Spleen (tissue), 11 donors: ENCODE measurements around the gene UBASH3B. TPM values are rescaled to one million over a fixed set of nuclear protein-coding genes. Genes with fewer than 3 reads are reported as not detected.

Experiments
- DNase-seq: peaks from one replicate; pipeline ENCODE4 v3.0.0-alpha.2; 2020
- H3K27ac ChIP-seq, 8 donors: fragments of 200-600 bp; sonication (generic) in 7 of 8; 1 replicate in 4 of 8; 2 replicates in 4 of 8; pipeline versions ENCODE4 v1.5.0 to v1.8.0; 2016 to 2021; ENCODE audit warnings: inconsistent platforms in 4 of 8, mild to moderate bottlenecking in 4 of 8, moderate library complexity in 1 of 8
- H3K27me3 ChIP-seq, 7 donors: fragments of 200-600 bp; sonication (generic) in 6 of 7; replicated peaks in 1 of 7; 1 replicate in 4 of 7; 2 replicates in 3 of 7; pipeline versions ENCODE4 v1.5.0 to v1.8.0; 2016 to 2021; ENCODE audit warnings: inconsistent platforms in 3 of 7, mild to moderate bottlenecking in 1 of 7
- H3K36me3 ChIP-seq, 6 donors: fragments of 200-600 bp; sonication (generic) in 5 of 6; 1 replicate in 4 of 6; 2 replicates in 2 of 6; pipeline versions ENCODE4 v1.5.0 to v1.8.0; 2016 to 2021; ENCODE audit warnings: inconsistent platforms in 2 of 6
- H3K4me1 ChIP-seq, 6 donors: fragments of 200-600 bp; sonication (generic) in 5 of 6; 1 replicate in 3 of 6; 2 replicates in 3 of 6; pipeline versions ENCODE4 v1.5.0 to v1.8.0; 2016 to 2021; ENCODE audit warnings: inconsistent platforms in 3 of 6
- H3K4me3 ChIP-seq, 8 donors: fragments of 200-600 bp; sonication (generic) in 7 of 8; 1 replicate in 4 of 8; 2 replicates in 4 of 8; pipeline versions ENCODE4 v1.5.0 to v1.8.0; 2016 to 2021; ENCODE audit warnings: inconsistent platforms in 4 of 8, mild to moderate bottlenecking in 4 of 8, moderate library complexity in 2 of 8
- H3K9me3 ChIP-seq, 8 donors: fragments of 200-600 bp; sonication (generic) in 7 of 8; 1 replicate in 4 of 8; 2 replicates in 4 of 8; pipeline versions ENCODE4 v1.5.0 to v1.8.0; 2016 to 2021; ENCODE audit warnings: inconsistent platforms in 4 of 8
- POLR2A ChIP-seq, 3 donors: fragments of 450-650 bp; IDR thresholded peaks; one replicate each; pipeline ENCODE4 v1.5.1; 2017; ENCODE audit warnings: antibody characterized with exemption in 3 of 3, mild to moderate bottlenecking in 1 of 3
- POLR2AphosphoS5 ChIP-seq, 3 donors: sonication (generic); formaldehyde crosslinking; IDR thresholded peaks; one replicate each; pipeline ENCODE4 v1.5.1; 2017; ENCODE audit warnings: antibody characterized with exemption in 3 of 3
- WGBS, 5 donors: extraction: QIAGEN DNeasy Blood & Tissue Kit in 3 of 5; methylation state at CpG; one replicate each; pipeline versions ENCODE4 v1.1.5 to v1.1.7; 2013 to 2018; 5-methylcytosine and 5-hydroxymethylcytosine counted together
- intact Hi-C: fragments of 100-400 bp; cut with DNase I; formaldehyde crosslinking; loops from one replicate; pipeline ENCODE4 v1.15.0; 2023; ENCODE audit warnings: low total_unique reads
- polyA plus RNA-seq, 3 donors: library from polyadenylated mRNA; stranded (reverse); fragments of 200-250 nt; gene quantifications; one replicate each; pipeline ENCODE4 v1.2.1, GENCODE V29; 2013
- total RNA-seq, 7 donors: library from RNA; depleted of rRNA in 3 of 7; stranded (reverse); fragments of >200 nt in 3 of 7; fragmentation: NEBNext Ultra II Directional in 4 of 7; extraction: Animal tissue kit (Norgen Biotek cat#: 25700) in 4 of 7; gene quantifications; one replicate each; pipeline versions ENCODE4 v1.1.0 to v1.2.1, GENCODE V29; 2016 to 2021
- TF ChIP-seq, protein P1 (sequence below), 11 experiments: fragments of 200-600 bp in 7 of 11; fragments of 450-650 bp in 4 of 11; sonication (generic) in 4 of 11; IDR thresholded peaks in 8 of 11; conservative IDR thresholded peaks in 3 of 11; 1 replicate in 7 of 11; 2 replicates in 4 of 11; pipeline versions ENCODE4 v1.4.0 to v1.8.0; 2016 to 2021; ENCODE audit warnings: antibody characterized with exemption in 11 of 11, inconsistent platforms in 4 of 11, mild to moderate bottlenecking in 1 of 11
- donor health status: healthy with polysubstance abuse.
- donor health status: DM: no; HTN: no; CAD: no; lungs with moderate emphysema.
- donor health status: DM: no; HTN: no; CAD: no.
- donor health status: Bipolar disorder and iron deficiency.
- donor health status: healthy.
- donor health status: DM: no; HTN: no; CAD: no.
- donor health status: DM: yes; HTN: yes; CAD: no.

UBASH3B gene
- total and polyA plus RNA-seq, 10 donors, result 4.4 to 190 (median 77.9) TPM

DNA sequence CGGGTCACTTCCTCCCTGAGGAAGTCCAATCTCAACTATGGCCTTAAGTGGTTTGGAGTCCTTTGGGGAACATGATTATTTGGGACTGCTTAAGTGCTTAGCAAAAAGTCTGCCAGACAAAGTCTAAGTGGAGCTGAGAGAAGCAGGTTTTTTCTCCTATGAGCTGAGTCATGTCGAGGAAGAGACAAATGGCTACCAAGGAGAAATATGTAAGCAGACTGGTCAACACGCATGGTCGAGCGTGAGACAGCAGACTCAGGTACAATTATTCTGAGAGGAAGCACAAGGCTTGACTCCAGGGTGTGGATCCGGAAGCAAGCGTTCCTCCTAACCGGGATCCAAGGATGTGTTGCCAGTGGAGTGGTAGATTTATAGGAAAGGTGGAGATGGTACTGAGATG is 30.6 kb downstream of the UBASH3B start:
- Histone ChIP-seq H3K27me3 (no peaks in the 10 kb centered on the region), H3K27ac (peak overlapping the region in 5 of 8 donors; percentile 27 to 57 (median 32)), H3K36me3 (peaks cover 0 to 9% (median 0%) of the 10 kb centered on the region in 6 donors), H3K4me3 (no peak overlapping the region), H3K9me3 (no peaks in the 10 kb centered on the region), H3K4me1 (peaks cover 8 to 95% (median 46%) of the 10 kb centered on the region in 6 donors)
- TF ChIP-seq POLR2AphosphoS5 (IDR thresholded peaks at IDR 0.05), result no peak
- TF ChIP-seq POLR2A (IDR thresholded peaks at IDR 0.05), result no peak
- TF ChIP-seq, protein P1, sequence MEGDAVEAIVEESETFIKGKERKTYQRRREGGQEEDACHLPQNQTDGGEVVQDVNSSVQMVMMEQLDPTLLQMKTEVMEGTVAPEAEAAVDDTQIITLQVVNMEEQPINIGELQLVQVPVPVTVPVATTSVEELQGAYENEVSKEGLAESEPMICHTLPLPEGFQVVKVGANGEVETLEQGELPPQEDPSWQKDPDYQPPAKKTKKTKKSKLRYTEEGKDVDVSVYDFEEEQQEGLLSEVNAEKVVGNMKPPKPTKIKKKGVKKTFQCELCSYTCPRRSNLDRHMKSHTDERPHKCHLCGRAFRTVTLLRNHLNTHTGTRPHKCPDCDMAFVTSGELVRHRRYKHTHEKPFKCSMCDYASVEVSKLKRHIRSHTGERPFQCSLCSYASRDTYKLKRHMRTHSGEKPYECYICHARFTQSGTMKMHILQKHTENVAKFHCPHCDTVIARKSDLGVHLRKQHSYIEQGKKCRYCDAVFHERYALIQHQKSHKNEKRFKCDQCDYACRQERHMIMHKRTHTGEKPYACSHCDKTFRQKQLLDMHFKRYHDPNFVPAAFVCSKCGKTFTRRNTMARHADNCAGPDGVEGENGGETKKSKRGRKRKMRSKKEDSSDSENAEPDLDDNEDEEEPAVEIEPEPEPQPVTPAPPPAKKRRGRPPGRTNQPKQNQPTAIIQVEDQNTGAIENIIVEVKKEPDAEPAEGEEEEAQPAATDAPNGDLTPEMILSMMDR (IDR thresholded peaks at IDR 0.05 in 8 of 11, conservative IDR thresholded peaks at IDR 0.05 in 3 of 11), result no peak
- intact Hi-C loops, result no loop called here
- no peak for DNase-seq
- WGBS, 5 donors, result 63 to 76% (median 71%) methylated on average over 8 of the region's 8 CpGs

DNA sequence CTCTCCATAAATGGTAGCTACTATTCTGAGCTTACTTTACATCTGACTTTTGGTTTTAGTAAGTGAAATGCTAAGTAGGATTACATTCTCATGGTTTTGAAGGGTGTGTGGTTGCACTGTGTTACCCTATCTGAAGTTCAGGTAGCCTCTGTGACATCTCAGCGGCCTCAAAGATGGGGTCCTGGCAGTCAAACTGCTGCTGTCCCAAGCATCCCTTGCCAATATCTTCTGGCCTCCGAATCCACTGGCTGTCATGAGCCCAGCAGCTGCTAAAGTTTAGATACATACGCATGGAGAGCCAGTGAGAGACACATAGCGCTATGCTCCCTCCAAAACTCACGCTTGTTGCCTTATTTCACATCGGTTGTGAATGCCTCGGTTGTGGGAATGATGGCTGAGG is 34.9 kb downstream of the UBASH3B start:
- WGBS, 5 donors, result 71 to 90% (median 82%) methylated on average over 3 to 7 of the region's 7 CpGs
- H3K4me1 ChIP-seq, result peaks cover 23 to 100% (median 68%) of the 10 kb centered on the region in 6 donors
- peak overlapping the region; percentile 71 to 89 (median 85) for H3K27ac ChIP-seq
- peak overlapping the region in 3 of 8 donors; percentile 19 to 56 (median 21) for H3K4me3 ChIP-seq
- no peaks in the 10 kb centered on the region for H3K27me3 ChIP-seq
- TF ChIP-seq POLR2AphosphoS5 (IDR thresholded peaks at IDR 0.05) (no peak), POLR2A (IDR thresholded peaks at IDR 0.05) (no peak)
- TF ChIP-seq, protein P1 (IDR thresholded peaks at IDR 0.05 in 8 of 11, conservative IDR thresholded peaks at IDR 0.05 in 3 of 11), result no peak
- peaks cover 0 to 9% (median 0%) of the 10 kb centered on the region in 6 donors for H3K36me3 ChIP-seq
- no peak for DNase-seq
- intact Hi-C loops, result no loop called here
- H3K9me3 ChIP-seq, result no peaks in the 10 kb centered on the region

DNA sequence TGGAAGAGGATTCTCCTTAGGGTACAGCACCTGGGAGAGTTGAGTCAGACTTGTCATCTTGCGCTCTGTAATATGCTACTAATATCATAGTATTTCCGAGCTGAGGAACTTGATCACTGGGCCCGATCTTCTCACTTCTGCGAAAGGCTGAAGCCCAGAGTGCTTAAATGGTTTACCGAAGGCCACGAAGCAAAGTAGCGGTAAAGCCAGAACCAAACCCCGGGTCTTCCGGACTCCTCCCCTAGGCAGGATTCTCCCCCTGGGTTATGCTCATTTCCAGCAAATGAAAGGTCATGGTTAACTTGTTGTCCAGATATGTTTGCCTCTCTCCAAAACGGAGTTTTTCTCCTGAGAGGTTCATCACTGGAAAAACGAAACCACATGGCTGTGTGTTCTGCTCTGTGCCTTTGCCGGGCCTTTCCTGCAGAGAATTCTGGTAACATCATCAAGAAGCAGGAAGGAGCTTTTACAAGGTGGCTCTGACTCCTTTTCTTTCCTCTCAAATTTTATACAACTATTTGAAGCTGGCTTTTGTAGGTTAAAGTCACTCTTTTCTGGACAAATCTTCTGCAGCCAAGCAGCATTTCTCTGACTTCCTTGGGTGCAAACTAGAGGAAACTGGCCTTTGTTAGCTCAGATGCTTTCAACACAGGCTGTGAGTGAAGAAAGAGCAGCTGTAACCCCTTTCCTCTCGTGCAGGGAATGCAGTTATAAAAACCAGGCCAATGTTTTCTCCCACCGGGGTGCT is 35.5 kb downstream of the UBASH3B start:
- Histone ChIP-seq H3K9me3 (no peaks in the 10 kb centered on the region), H3K4me1 (peaks cover 29 to 100% (median 68%) of the 10 kb centered on the region in 6 donors), H3K36me3 (peaks cover 0 to 9% (median 0%) of the 10 kb centered on the region in 6 donors), H3K27me3 (no peaks in the 10 kb centered on the region), H3K4me3 (peak overlapping the region in 4 of 8 donors; percentile 10 to 56 (median 20)), H3K27ac (peak overlapping the region; percentile 71 to 89 (median 85))
- intact Hi-C loops, result no loop called here
- WGBS, 5 donors, result 33 to 52% (median 41%) methylated on average over 13 to 14 of the region's 14 CpGs
- DNase-seq, result no peak
- TF ChIP-seq POLR2AphosphoS5 (IDR thresholded peaks at IDR 0.05) (peak in 1 of 3 donors; percentile 35), POLR2A (IDR thresholded peaks at IDR 0.05) (no peak)
- TF ChIP-seq, protein P1 (IDR thresholded peaks at IDR 0.05 in 8 of 11, conservative IDR thresholded peaks at IDR 0.05 in 3 of 11), result no peak

DNA sequence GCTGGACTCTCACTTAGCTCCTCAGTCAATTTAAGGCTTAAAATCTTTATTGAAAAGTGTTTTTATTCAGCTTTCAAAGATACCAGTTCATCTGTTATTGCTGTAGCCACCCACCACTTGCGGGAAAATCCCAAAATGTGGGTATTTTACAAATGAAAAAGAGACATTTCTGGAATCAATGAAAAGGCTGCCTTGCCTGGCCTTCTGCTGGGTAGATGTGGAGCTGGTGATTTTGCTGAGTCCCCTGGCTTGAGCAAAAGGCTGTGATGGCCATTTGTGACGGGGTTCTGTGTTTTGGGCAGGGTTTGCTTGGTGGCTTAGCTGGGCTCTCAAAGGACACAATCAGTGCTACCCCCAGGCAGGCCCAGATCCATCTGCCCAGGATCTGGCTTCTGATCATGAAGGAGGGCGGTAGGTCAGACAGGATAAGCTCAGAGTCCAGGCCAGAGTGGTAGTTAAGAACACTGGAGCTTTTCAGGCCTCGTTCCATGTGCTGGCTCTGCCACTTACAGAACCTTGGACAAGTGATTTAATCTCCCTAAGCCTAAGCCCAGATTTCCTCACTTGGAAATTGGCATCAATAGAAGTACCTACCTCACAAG is 36.1 kb downstream of the UBASH3B start:
- TF ChIP-seq POLR2A (IDR thresholded peaks at IDR 0.05) (no peak), POLR2AphosphoS5 (IDR thresholded peaks at IDR 0.05) (no peak)
- TF ChIP-seq, protein P1 (IDR thresholded peaks at IDR 0.05 in 8 of 11, conservative IDR thresholded peaks at IDR 0.05 in 3 of 11), result no peak
- DNase-seq, result no peak
- H3K36me3 ChIP-seq, result peaks cover 0 to 9% (median 0%) of the 10 kb centered on the region in 6 donors
- H3K9me3 ChIP-seq, result no peaks in the 10 kb centered on the region
- intact Hi-C loops, result no loop called here
- H3K27me3 ChIP-seq, result no peaks in the 10 kb centered on the region
- peaks cover 35 to 100% (median 69%) of the 10 kb centered on the region in 6 donors for H3K4me1 ChIP-seq
- H3K27ac ChIP-seq, result peak overlapping the region; percentile 71 to 89 (median 85)
- WGBS, 5 donors, result 64 to 72% (median 70%) methylated on average over 3 to 4 of the region's 4 CpGs
- peak overlapping the region in 1 of 8 donors; percentile 56 for H3K4me3 ChIP-seq
